ENCODE measurements around the gene WASF2. TPM values are rescaled to one million over a fixed set of nuclear protein-coding genes. Genes with fewer than 3 reads are reported as not detected.

Gene WASF2
- total RNA-seq, 2 experiments from 2014 or later = 119 to 121 TPM

DNA sequence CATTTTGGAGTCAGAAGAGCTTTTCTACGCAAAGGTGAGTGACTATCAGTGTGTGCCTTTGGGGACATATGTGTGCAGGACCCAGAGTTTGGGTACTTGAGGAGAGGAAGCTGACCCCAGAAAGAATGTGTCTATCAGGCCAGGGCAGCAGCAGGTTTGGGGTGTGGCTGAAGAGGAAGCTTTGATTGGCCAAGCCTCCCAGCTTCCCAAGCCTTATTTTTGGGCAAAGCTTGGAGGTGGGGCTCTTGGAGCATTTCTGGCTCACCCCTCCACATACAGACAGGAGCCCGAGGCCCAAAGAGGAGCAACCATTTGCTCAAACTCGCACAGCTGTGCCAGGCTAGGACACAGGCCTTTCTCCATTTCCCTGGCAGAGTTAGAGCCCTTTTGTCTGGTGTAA is 92.9 kb downstream of the WASF2 start:
- Mint-ChIP-seq H3K27ac (no peak overlapping the region), H3K36me3 (ENCODE audit: low read depth) (no peaks in the 10 kb centered on the region), H3K4me3 (no peak overlapping the region), H3K4me1 (ENCODE audit: low read depth) (peaks cover 27% of the 10 kb centered on the region), H3K9me3 (no peaks in the 10 kb centered on the region), H3K27me3 (no peaks in the 10 kb centered on the region)
- ATAC-seq (ENCODE audit: poor library complexity) (no peak), DNase-seq (no peak)
- no peaks in the 10 kb centered on the region for H3K27me3 ChIP-seq (ENCODE audit: control insufficient read depth in 1 of 2, insufficient read depth in 2 of 2, low read length in 2 of 2)
- H3K36me3 ChIP-seq (ENCODE audit: insufficient read depth, low read length) = no peaks in the 10 kb centered on the region
- peaks cover 20% of the 10 kb centered on the region for H3K4me1 ChIP-seq (ENCODE audit: insufficient read depth, low read length)
- H3K4me3 ChIP-seq (ENCODE audit: low read length) = no peak overlapping the region
- TF ChIP-seq CTCF (IDR thresholded peaks at IDR 0.05) = no peak
- intact Hi-C loops (cut with DNase I, micrococcal nuclease) = loop anchor here in 1 of 2 experiments (5.0 kb wide), 1 partner anchor 355 kb away; no protein-coding TSS in a partner anchor
- H3K27ac ChIP-seq (ENCODE audit: low read depth in 1 of 2, low read length in 2 of 2) = no peak overlapping the region
- no peaks in the 10 kb centered on the region for H3K9me3 ChIP-seq (ENCODE audit: control insufficient read depth in 1 of 2, insufficient read depth in 1 of 2, low read length in 2 of 2)
- POLR2A ChIA-PET = interaction anchor here (0.7 to 1.6 kb wide), 6 partner anchors 40 to 160 kb away, joined by 3 to 4 read pairs (median 3); no protein-coding TSS in a partner anchor
- CTCF ChIA-PET = interaction anchor here (5.8 kb wide), 1 partner anchor 98 kb away, joined by 125 read pairs; no protein-coding TSS in a partner anchor

DNA sequence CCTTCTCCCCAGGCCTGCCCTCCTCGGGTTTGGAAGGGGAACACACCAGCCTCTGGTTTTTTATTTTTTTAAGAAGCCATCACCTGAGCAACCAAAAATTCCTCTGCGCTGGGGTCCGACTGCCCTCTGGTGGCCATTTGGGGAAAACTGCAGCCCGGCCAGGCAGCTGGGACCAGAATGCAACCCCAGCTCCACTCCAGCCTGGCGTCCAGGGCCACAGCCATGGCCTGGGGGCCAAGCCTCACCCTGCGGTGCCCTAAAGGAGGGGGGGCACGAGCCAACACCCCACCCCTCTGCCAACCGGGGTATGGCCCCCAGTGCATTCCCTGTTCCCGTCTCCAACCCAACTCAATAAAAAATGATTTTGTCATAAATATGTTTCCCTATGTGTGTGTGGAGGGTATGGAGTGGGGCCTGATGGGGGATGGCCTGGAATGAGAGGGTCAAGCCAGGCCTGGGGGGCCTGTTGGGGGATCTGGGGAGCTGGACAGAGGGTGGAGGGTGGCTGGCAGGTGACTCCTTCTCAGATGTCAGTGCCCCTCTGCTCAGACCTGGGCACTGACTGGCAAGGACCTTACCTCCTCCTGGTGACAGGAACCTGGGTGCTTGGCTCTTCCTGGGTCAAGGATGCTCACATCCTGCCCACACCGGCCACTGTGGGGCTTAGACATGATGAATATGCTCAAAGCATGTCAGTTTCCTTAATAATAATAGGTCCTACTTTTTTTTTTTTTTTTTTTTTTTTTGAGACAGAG is 94.3 kb downstream of the WASF2 start:
- ChIA-PET CTCF (interaction anchor here (0.6 to 5.8 kb wide), 24 partner anchors 9 to 267 kb away, joined by 3 to 125 read pairs (median 4); partner anchors contain the start of genes AHDC1, MAP3K6 and SYTL1), POLR2A (interaction anchor here (0.8 to 1.7 kb wide), 4 partner anchors 95 to 330 kb away, joined by 3 to 12 read pairs (median 3); partner anchors contain the start of gene SLC9A1)
- ATAC-seq (ENCODE audit: poor library complexity) = peak; percentile 53
- Mint-ChIP-seq H3K9me3 (no peaks in the 10 kb centered on the region), H3K27me3 (no peaks in the 10 kb centered on the region), H3K4me1 (ENCODE audit: low read depth) (peaks cover 27% of the 10 kb centered on the region), H3K36me3 (ENCODE audit: low read depth) (no peaks in the 10 kb centered on the region), H3K27ac (peak overlapping the region; percentile 44), H3K4me3 (peak overlapping the region; percentile 62)
- no peak overlapping the region for H3K4me3 ChIP-seq (ENCODE audit: low read length)
- H3K27ac ChIP-seq (ENCODE audit: low read depth in 1 of 2, low read length in 2 of 2) = no peak overlapping the region
- no peaks in the 10 kb centered on the region for H3K9me3 ChIP-seq (ENCODE audit: control insufficient read depth in 1 of 2, insufficient read depth in 1 of 2, low read length in 2 of 2)
- peaks cover 30% of the 10 kb centered on the region for H3K4me1 ChIP-seq (ENCODE audit: insufficient read depth, low read length)
- H3K36me3 ChIP-seq (ENCODE audit: insufficient read depth, low read length) = no peaks in the 10 kb centered on the region
- DNase-seq = peak; percentile 70 to 90 (median 78)
- no peaks in the 10 kb centered on the region for H3K27me3 ChIP-seq (ENCODE audit: control insufficient read depth in 1 of 2, insufficient read depth in 2 of 2, low read length in 2 of 2)
- intact Hi-C loops (cut with DNase I, micrococcal nuclease) = loop anchor here (1.0 to 5.0 kb wide), 7 partner anchors 38 to 353 kb away; no protein-coding TSS in a partner anchor
- TF ChIP-seq CTCF (IDR thresholded peaks at IDR 0.05) = peak; percentile 85

- no peaks in the 10 kb centered on the region for H3K9me3 ChIP-seq (ENCODE audit: control insufficient read depth in 1 of 2, insufficient read depth in 1 of 2, low read length in 2 of 2)
- H3K27me3 Mint-ChIP-seq = no peaks in the 10 kb centered on the region
- no peak overlapping the region for H3K27ac ChIP-seq (ENCODE audit: low read depth in 1 of 2, low read length in 2 of 2)
- peaks cover 30% of the 10 kb centered on the region for H3K4me1 ChIP-seq (ENCODE audit: insufficient read depth, low read length)
- no peak for TF ChIP-seq CTCF (IDR thresholded peaks at IDR 0.05)
- ATAC-seq (ENCODE audit: poor library complexity) (no peak), DNase-seq (no peak)
- H3K36me3 Mint-ChIP-seq (ENCODE audit: low read depth) = no peaks in the 10 kb centered on the region
- POLR2A ChIA-PET = interaction anchor here (0.6 to 1.7 kb wide), 5 partner anchors 25 to 330 kb away, joined by 3 to 12 read pairs (median 3); partner anchors contain the start of gene SLC9A1
- CTCF ChIA-PET = interaction anchor here (0.6 to 5.8 kb wide), 17 partner anchors 26 to 268 kb away, joined by 3 to 125 read pairs (median 3); partner anchors contain the start of genes AHDC1, MAP3K6 and SYTL1
- no peaks in the 10 kb centered on the region for H3K36me3 ChIP-seq (ENCODE audit: insufficient read depth, low read length)
- no peaks in the 10 kb centered on the region for H3K27me3 ChIP-seq (ENCODE audit: control insufficient read depth in 1 of 2, insufficient read depth in 2 of 2, low read length in 2 of 2)
- intact Hi-C loops (cut with DNase I, micrococcal nuclease) = loop anchor here (1.0 to 5.0 kb wide), 8 partner anchors 38 to 353 kb away; no protein-coding TSS in a partner anchor
- peak overlapping the region; percentile 44 for H3K27ac Mint-ChIP-seq
- no peaks in the 10 kb centered on the region for H3K9me3 Mint-ChIP-seq
- H3K4me3 ChIP-seq (ENCODE audit: low read length) = no peak overlapping the region
- H3K4me1 Mint-ChIP-seq (ENCODE audit: low read depth) = peaks cover 23% of the 10 kb centered on the region
- H3K4me3 Mint-ChIP-seq = peak overlapping the region; percentile 62
These were observed 95.0 kb downstream of the WASF2 start for GRCh38 chr1:27394925-27395324.

Measured in CD4-positive, alpha-beta T cell (primary cell).